SU-DHL-6 (cell line): Measurements from ENCODE around the gene MMP24OS.

Experiments used
- CTCF ChIP-seq: fragments of 200-600 bp; sonication (generic); IDR thresholded peaks from one replicate; pipeline ENCODE4 v1.5.1; 2017; ENCODE audit warnings: antibody characterized with exemption, mild to moderate bottlenecking, low read length, moderate library complexity; ENCODE audit not compliant: insufficient read depth, poor library complexity, severe bottlenecking
- EZH2phosphoT487 ChIP-seq: fragments of 200-600 bp; sonication (generic), shearing (Covaris generic); conservative IDR thresholded peaks from 2 replicates; pipeline ENCODE4 v1.6.1; 2018; ENCODE audit warnings: mild to moderate bottlenecking, antibody characterized with exemption, low read length, moderate library complexity, mixed read lengths

- no peak for TF ChIP-seq CTCF
- no peak for TF ChIP-seq EZH2phosphoT487
These were observed 3.5 kb downstream of the MMP24OS start for GRCh38 chr20:35274172-35275092.
